Panc1 (cell line): ENCODE measurements around the gene EGFR.

Experiments
- TF ChIP-seq, protein P1 (sequence below): fragments of 450-650 bp; IDR thresholded peaks from 2 replicates; pipeline ENCODE4 v1.5.1; 2017; ENCODE audit warnings: mild to moderate bottlenecking
- TF ChIP-seq, protein P2 (sequence below), 2 experiments: IDR thresholded peaks; 2 replicates each; pipeline ENCODE4 v1.6.1; 2011 to 2012; ENCODE audit warnings: low read depth in 2 of 2, control low read depth in 1 of 2, low read length in 1 of 2, mild to moderate bottlenecking in 1 of 2, moderate library complexity in 1 of 2; ENCODE audit not compliant: insufficient read depth in 1 of 2

DNA sequence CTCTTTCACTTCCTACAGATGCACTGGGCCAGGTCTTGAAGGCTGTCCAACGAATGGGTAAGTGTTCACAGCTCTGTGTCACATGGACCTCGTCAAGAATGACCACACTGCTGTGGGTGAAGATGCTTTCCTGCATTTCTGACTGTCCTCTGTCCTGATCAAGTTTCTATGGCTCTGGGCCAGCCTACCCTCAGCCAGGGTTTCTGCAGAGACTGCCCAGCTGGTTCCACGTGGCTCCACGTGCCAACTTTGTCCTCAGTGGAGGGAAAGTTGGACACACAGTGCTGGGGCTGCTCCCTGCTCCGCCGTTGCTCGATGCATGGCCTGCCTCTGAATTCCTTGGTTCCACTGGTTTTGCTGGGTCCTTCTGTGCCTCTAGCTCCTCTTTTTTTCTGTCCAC lies 152.3 kb downstream of the EGFR start:
- TF ChIP-seq, protein P1, sequence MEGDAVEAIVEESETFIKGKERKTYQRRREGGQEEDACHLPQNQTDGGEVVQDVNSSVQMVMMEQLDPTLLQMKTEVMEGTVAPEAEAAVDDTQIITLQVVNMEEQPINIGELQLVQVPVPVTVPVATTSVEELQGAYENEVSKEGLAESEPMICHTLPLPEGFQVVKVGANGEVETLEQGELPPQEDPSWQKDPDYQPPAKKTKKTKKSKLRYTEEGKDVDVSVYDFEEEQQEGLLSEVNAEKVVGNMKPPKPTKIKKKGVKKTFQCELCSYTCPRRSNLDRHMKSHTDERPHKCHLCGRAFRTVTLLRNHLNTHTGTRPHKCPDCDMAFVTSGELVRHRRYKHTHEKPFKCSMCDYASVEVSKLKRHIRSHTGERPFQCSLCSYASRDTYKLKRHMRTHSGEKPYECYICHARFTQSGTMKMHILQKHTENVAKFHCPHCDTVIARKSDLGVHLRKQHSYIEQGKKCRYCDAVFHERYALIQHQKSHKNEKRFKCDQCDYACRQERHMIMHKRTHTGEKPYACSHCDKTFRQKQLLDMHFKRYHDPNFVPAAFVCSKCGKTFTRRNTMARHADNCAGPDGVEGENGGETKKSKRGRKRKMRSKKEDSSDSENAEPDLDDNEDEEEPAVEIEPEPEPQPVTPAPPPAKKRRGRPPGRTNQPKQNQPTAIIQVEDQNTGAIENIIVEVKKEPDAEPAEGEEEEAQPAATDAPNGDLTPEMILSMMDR, result no peak
- TF ChIP-seq, protein P2, sequence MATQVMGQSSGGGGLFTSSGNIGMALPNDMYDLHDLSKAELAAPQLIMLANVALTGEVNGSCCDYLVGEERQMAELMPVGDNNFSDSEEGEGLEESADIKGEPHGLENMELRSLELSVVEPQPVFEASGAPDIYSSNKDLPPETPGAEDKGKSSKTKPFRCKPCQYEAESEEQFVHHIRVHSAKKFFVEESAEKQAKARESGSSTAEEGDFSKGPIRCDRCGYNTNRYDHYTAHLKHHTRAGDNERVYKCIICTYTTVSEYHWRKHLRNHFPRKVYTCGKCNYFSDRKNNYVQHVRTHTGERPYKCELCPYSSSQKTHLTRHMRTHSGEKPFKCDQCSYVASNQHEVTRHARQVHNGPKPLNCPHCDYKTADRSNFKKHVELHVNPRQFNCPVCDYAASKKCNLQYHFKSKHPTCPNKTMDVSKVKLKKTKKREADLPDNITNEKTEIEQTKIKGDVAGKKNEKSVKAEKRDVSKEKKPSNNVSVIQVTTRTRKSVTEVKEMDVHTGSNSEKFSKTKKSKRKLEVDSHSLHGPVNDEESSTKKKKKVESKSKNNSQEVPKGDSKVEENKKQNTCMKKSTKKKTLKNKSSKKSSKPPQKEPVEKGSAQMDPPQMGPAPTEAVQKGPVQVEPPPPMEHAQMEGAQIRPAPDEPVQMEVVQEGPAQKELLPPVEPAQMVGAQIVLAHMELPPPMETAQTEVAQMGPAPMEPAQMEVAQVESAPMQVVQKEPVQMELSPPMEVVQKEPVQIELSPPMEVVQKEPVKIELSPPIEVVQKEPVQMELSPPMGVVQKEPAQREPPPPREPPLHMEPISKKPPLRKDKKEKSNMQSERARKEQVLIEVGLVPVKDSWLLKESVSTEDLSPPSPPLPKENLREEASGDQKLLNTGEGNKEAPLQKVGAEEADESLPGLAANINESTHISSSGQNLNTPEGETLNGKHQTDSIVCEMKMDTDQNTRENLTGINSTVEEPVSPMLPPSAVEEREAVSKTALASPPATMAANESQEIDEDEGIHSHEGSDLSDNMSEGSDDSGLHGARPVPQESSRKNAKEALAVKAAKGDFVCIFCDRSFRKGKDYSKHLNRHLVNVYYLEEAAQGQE (IDR thresholded peaks at IDR 0.05; ENCODE audit: insufficient read depth in 1 of 2, low read depth in 2 of 2, low read length in 1 of 2), result no peak
